Activated T-helper 17 cell treated with anti-CD3 and anti-CD28 coated beads, Interleukin-2, amount 50 U/mL, for 72 hours (primary cell): ENCODE data around the gene SALL1. TPM values are rescaled to one million over a fixed set of nuclear protein-coding genes. Genes with fewer than 3 reads are reported as not detected.

Experiments used
- ATAC-seq: fragments of 150-1000 bp; cut with Tn5 transposase; replicated peaks from 2 replicates; pipeline ENCODE4 v1.10.0; 2021; ENCODE audit warnings: mild to moderate bottlenecking, moderate library complexity
- H3K27ac Mint-ChIP-seq: one replicate; pipeline ENCODE4 v1.8.0; 2022; ENCODE audit warnings: mixed read lengths
- H3K27me3 Mint-ChIP-seq: one replicate; pipeline ENCODE4 v1.8.0; 2022; ENCODE audit warnings: mixed read lengths
- H3K36me3 Mint-ChIP-seq: one replicate; pipeline ENCODE4 v1.8.0; 2022; ENCODE audit warnings: low read depth, mild to moderate bottlenecking, mixed read lengths
- H3K4me1 Mint-ChIP-seq: one replicate; pipeline ENCODE4 v1.8.0; 2022; ENCODE audit warnings: mixed read lengths
- H3K4me3 Mint-ChIP-seq: one replicate; pipeline ENCODE4 v1.8.0; 2022; ENCODE audit warnings: mild to moderate bottlenecking, mixed read lengths
- H3K9me3 Mint-ChIP-seq: one replicate; pipeline ENCODE4 v1.8.0; 2022; ENCODE audit warnings: mixed read lengths
- total RNA-seq, 2 donors: library from RNA; stranded (reverse); gene quantifications; one replicate each; pipeline ENCODE4 v1.2.3, GENCODE V29; 2022

Gene SALL1
- total RNA-seq, 2 donors from 2014 or later: not detected

- no peak for ATAC-seq
- Mint-ChIP-seq H3K4me3 (no peak overlapping the region), H3K36me3 (no peaks in the 10 kb centered on the region), H3K4me1 (no peaks in the 10 kb centered on the region), H3K27ac (no peak overlapping the region), H3K27me3 (no peaks in the 10 kb centered on the region), H3K9me3 (peaks cover 4% of the 10 kb centered on the region)
Measured at GRCh38 chr16:51093726-51094280, 57.3 kb downstream of the SALL1 start.
